K562 (cell line): ENCODE measurements around the gene GRIPAP1. TPM values are rescaled to one million over a fixed set of nuclear protein-coding genes. Genes with fewer than 3 reads are reported as not detected.

ENCODE experiments used
- ASH1L ChIP-seq: fragments of 450-650 bp; IDR thresholded peaks from 2 replicates; pipeline ENCODE4 v1.6.1; 2018; ENCODE audit warnings: borderline replicate concordance, mild to moderate bottlenecking, low read depth; ENCODE audit not compliant: partially characterized antibody
- ATF7 ChIP-seq: fragments of 450-650 bp; IDR thresholded peaks from 2 replicates; pipeline ENCODE4 v1.7.1; 2014; ENCODE audit warnings: mild to moderate bottlenecking, moderate library complexity
- CAMTA2 ChIP-seq: fragments of 250-450 bp; sonication (Bioruptor Pico); conservative IDR thresholded peaks from 2 replicates; pipeline ENCODE4 v1.5.1; 2022
- CHD4 ChIP-seq: fragments of 200-600 bp; sonication (generic); IDR thresholded peaks from 3 replicates; pipeline ENCODE4 v1.6.1; 2012; ENCODE audit warnings: low read depth, mild to moderate bottlenecking, mixed read lengths, low read length, inconsistent platforms; ENCODE audit not compliant: insufficient read depth, insufficient replicate concordance, poor library complexity, severe bottlenecking
- E2F3 ChIP-seq: fragments of 250-450 bp; sonication (Bioruptor Pico); IDR thresholded peaks from 2 replicates; pipeline ENCODE4 v1.4.0; 2020; ENCODE audit warnings: mild to moderate bottlenecking
- ELF4 ChIP-seq: fragments of 450-650 bp; formaldehyde crosslinking; IDR thresholded peaks from 2 replicates; pipeline ENCODE4 v1.4.0; 2022; ENCODE audit warnings: missing genetic modification characterization
- JUNB ChIP-seq: fragments of 450-650 bp; formaldehyde crosslinking; conservative IDR thresholded peaks from 2 replicates; pipeline ENCODE4 v1.4.0; 2020; ENCODE audit warnings: mild to moderate bottlenecking
- JUND ChIP-seq, 2 experiments: IDR thresholded peaks; 2 replicates in 1 of 2; 3 replicates in 1 of 2; pipeline ENCODE4 v1.6.1; 2011; ENCODE audit warnings: borderline replicate concordance in 2 of 2, low read depth in 2 of 2, low read length in 2 of 2, improper control_type of control experiment in 1 of 2, missing biosample characterization in 1 of 2, missing genetic modification characterization in 1 of 2, missing genetic modification reagents in 1 of 2
- MCM7 ChIP-seq, 2 experiments: fragments of 450-650 bp; IDR thresholded peaks; 2 replicates each; pipeline ENCODE4 v1.6.1; 2016 to 2018
- MTA2 ChIP-seq: fragments of 450-650 bp; IDR thresholded peaks from 2 replicates; pipeline ENCODE4 v1.6.1; 2016; ENCODE audit warnings: low read depth
- NFXL1 ChIP-seq: fragments of 450-650 bp; formaldehyde crosslinking; IDR thresholded peaks from 2 replicates; pipeline ENCODE4 v1.4.0; 2021; ENCODE audit warnings: mild to moderate bottlenecking
- NFYB ChIP-seq: IDR thresholded peaks from 2 replicates; pipeline ENCODE4 v1.6.1; 2011; ENCODE audit warnings: mild to moderate bottlenecking, moderate library complexity; ENCODE audit not compliant: insufficient read length; ENCODE audit errors: extremely low read depth
- NRF1 ChIP-seq, 2 experiments: fragments of 450-650 bp; IDR thresholded peaks in 1 of 2; conservative IDR thresholded peaks in 1 of 2; 2 replicates each; pipeline ENCODE4 v1.6.1; 2014; ENCODE audit warnings: mild to moderate bottlenecking in 2 of 2
- SP1 ChIP-seq: sonication (generic); formaldehyde crosslinking; IDR thresholded peaks from 2 replicates; pipeline ENCODE4 v1.8.1; 2022; ENCODE audit warnings: mild to moderate bottlenecking, missing genetic modification reagents
- TBL1XR1 ChIP-seq, 2 experiments: IDR thresholded peaks; 2 replicates each; pipeline ENCODE4 v1.6.1; 2012; ENCODE audit warnings: improper control_type of control experiment in 2 of 2, low read length in 2 of 2, mild to moderate bottlenecking in 1 of 2
- ZFP1 ChIP-seq: fragments of 450-650 bp; formaldehyde crosslinking; IDR thresholded peaks from 2 replicates; pipeline ENCODE4 v1.4.0; 2020; ENCODE audit warnings: mild to moderate bottlenecking, mixed read lengths
- ZNF224 ChIP-seq: sonication (generic); formaldehyde crosslinking; IDR thresholded peaks from 2 replicates; pipeline ENCODE4 v1.8.0; 2022; ENCODE audit warnings: mild to moderate bottlenecking, missing genetic modification reagents
- ZNF778 ChIP-seq: fragments of 450-650 bp; formaldehyde crosslinking; IDR thresholded peaks from 2 replicates; pipeline ENCODE4 v1.4.0; 2020; ENCODE audit warnings: mild to moderate bottlenecking, moderate library complexity
- ZZZ3 ChIP-seq: fragments of 450-650 bp; IDR thresholded peaks from 2 replicates; pipeline ENCODE4 v1.6.1; 2016; ENCODE audit warnings: antibody characterized with exemption, mild to moderate bottlenecking, moderate library complexity
- polyA plus RNA-seq, 8 experiments: library from polyadenylated mRNA; depleted of rRNA in 4 of 8; stranded (reverse) in 5 of 8; unstranded in 3 of 8; fragments of >200 nt; fragmentation: Nextera tagmentation in 2 of 8; fragmentation: Illumina TruSeq in 1 of 8; extraction: Ambion mirVana in 2 of 8; extraction: Trizol in 1 of 8; gene quantifications; 2 replicates each; pipeline versions ENCODE4 v1.2.1 to v1.2.3, GENCODE V29; 2011 to 2014; ENCODE audit warnings: inconsistent platforms in 1 of 8, missing spikeins in 1 of 8
- total RNA-seq, 7 experiments: library from RNA; depleted of rRNA in 6 of 7; stranded (reverse); fragments of >200 nt in 6 of 7; fragmentation: Illumina TruSeq in 2 of 7; extraction: Trizol in 2 of 7; gene quantifications; 2 replicates each; pipeline versions ENCODE4 v1.2.1 to v1.2.3, GENCODE V29; 2011 to 2021; ENCODE audit warnings: low replicate concordance in 1 of 7
- TF ChIP-seq, protein P1 (sequence below): fragments of 450-650 bp; IDR thresholded peaks from 2 replicates; pipeline ENCODE4 v1.7.0; 2016; ENCODE audit warnings: borderline replicate concordance
- TF ChIP-seq, protein P2 (sequence below): fragments of 450-650 bp; IDR thresholded peaks from 2 replicates; pipeline ENCODE4 v1.6.1; 2018; ENCODE audit not compliant: partially characterized antibody

GRIPAP1 gene
- total and polyA plus RNA-seq, 9 of the 15 experiments (the other 6 are each of a cell fraction or from before 2014, with no cell fraction given): 4.1 to 41.6 (median 24.0) TPM

DNA sequence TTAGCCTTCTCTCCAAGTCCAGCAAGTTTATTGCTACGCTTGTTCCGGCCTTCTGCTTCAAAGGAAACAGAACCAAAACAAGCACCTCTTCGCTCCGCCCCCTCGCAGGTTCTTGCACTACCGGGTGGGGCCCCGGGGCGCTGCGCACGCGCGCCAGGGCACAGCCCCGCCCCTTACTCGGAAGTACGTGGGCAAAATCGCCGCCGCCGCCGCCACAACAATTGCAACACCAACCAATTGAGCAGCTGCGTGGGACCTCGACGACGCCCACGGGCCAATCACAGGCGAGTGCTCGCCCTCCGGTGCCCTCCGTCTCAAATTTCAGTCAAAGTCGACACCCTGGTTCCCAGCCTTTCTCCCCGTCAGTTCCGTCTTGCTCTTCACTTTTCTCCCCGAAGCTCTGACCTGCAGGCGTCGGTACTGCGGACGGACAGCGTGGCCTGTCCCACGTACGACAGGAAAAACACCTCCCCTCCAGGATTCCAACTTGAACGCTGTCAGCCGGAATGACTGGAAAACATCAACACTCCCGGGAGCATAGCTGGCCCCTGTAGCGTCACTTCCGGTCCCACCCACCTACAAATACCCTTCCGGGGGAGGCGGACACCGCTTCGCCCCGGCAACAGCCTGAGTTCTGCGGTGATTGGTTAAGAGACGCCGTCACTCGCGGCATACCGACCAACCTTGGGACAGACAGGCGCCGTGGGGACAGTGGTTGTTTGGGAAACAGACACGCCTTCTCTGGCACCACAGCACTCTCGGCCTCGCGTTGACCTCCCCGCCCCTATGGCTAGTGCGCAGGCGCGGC, 44.0 kb downstream of the GRIPAP1 start (continued):
- TF ChIP-seq NFXL1 (CRISPR knock-in tag): no peak
- peak; percentile 74 for TF ChIP-seq SP1 (CRISPR knock-in tag)
- TF ChIP-seq ZZZ3: no peak
- TF ChIP-seq JUND (IDR thresholded peaks at IDR 0.05; ENCODE audit: borderline replicate concordance, low read depth, low read length): peak; percentile 19; the same call in 1 of the 2 replicates
- no peak for TF ChIP-seq JUND (tag; IDR thresholded peaks at IDR 0.05; ENCODE audit: borderline replicate concordance, low read depth, low read length)
- TF ChIP-seq NRF1 (conservative IDR thresholded peaks at IDR 0.05 in 1 of 2, IDR thresholded peaks at IDR 0.05 in 1 of 2): peak; percentile 97
- TF ChIP-seq ASH1L: peak; percentile 65
- TF ChIP-seq, protein P1, sequence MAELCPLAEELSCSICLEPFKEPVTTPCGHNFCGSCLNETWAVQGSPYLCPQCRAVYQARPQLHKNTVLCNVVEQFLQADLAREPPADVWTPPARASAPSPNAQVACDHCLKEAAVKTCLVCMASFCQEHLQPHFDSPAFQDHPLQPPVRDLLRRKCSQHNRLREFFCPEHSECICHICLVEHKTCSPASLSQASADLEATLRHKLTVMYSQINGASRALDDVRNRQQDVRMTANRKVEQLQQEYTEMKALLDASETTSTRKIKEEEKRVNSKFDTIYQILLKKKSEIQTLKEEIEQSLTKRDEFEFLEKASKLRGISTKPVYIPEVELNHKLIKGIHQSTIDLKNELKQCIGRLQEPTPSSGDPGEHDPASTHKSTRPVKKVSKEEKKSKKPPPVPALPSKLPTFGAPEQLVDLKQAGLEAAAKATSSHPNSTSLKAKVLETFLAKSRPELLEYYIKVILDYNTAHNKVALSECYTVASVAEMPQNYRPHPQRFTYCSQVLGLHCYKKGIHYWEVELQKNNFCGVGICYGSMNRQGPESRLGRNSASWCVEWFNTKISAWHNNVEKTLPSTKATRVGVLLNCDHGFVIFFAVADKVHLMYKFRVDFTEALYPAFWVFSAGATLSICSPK: no peak
- no peak for TF ChIP-seq ELF4 (CRISPR knock-in tag)
- peak; percentile 77 for TF ChIP-seq ATF7
- no peak for TF ChIP-seq ZNF224 (CRISPR knock-in tag)
- TF ChIP-seq, protein P2, sequence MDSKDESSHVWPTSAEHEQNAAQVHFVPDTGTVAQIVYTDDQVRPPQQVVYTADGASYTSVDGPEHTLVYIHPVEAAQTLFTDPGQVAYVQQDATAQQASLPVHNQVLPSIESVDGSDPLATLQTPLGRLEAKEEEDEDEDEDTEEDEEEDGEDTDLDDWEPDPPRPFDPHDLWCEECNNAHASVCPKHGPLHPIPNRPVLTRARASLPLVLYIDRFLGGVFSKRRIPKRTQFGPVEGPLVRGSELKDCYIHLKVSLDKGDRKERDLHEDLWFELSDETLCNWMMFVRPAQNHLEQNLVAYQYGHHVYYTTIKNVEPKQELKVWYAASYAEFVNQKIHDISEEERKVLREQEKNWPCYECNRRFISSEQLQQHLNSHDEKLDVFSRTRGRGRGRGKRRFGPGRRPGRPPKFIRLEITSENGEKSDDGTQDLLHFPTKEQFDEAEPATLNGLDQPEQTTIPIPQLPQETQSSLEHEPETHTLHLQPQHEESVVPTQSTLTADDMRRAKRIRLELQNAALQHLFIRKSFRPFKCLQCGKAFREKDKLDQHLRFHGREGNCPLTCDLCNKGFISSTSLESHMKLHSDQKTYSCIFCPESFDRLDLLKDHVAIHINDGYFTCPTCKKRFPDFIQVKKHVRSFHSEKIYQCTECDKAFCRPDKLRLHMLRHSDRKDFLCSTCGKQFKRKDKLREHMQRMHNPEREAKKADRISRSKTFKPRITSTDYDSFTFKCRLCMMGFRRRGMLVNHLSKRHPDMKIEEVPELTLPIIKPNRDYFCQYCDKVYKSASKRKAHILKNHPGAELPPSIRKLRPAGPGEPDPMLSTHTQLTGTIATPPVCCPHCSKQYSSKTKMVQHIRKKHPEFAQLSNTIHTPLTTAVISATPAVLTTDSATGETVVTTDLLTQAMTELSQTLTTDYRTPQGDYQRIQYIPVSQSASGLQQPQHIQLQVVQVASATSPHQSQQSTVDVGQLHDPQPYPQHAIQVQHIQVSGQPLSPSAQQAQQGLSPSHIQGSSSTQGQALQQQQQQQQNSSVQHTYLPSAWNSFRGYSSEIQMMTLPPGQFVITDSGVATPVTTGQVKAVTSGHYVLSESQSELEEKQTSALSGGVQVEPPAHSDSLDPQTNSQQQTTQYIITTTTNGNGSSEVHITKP: peak; percentile 20
- TF ChIP-seq NFYB: peak; percentile 96
- no peak for TF ChIP-seq CHD4
- no peak for TF ChIP-seq CAMTA2 (CRISPR knock-in tag)
- peak in 1 of 2 experiments; percentile 1; a peak in 1 of 4 replicates for TF ChIP-seq TBL1XR1 (IDR thresholded peaks at IDR 0.05; ENCODE audit: low read length in 2 of 2)
- TF ChIP-seq ZNF778: no peak
- TF ChIP-seq MCM7 (IDR thresholded peaks at IDR 0.05): no peak
- no peak for TF ChIP-seq JUNB (CRISPR knock-in tag)
- no peak for TF ChIP-seq E2F3 (CRISPR knock-in tag)
- no peak for TF ChIP-seq ZFP1 (CRISPR knock-in tag)
- no peak for TF ChIP-seq MTA2
